K562 (cell line): Measurements from ENCODE around the gene SOCS3. TPM values are rescaled to one million over a fixed set of nuclear protein-coding genes. Genes with fewer than 3 reads are reported as not detected.

ENCODE experiments used
- BACH1 ChIP-seq: fragments of 200-800 bp; sonication (Bioruptor generic); IDR thresholded peaks from 2 replicates; pipeline ENCODE4 v1.6.1; 2016; ENCODE audit warnings: missing genetic modification characterization, missing compliant biosample characterization
- BRCA1 ChIP-seq, 2 experiments: fragments of 450-650 bp in 1 of 2; sonication (generic) in 1 of 2; formaldehyde crosslinking in 1 of 2; IDR thresholded peaks; 2 replicates each; pipeline versions ENCODE4 v1.5.0 to v1.6.1; 2017 to 2020; ENCODE audit warnings: mild to moderate bottlenecking in 1 of 2, missing genetic modification reagents in 1 of 2
- CHD1 ChIP-seq: fragments of 200-600 bp; sonication (generic); IDR thresholded peaks from one replicate; pipeline ENCODE4 v1.6.1; 2012; ENCODE audit warnings: mild to moderate bottlenecking, moderate library complexity, low read length, inconsistent platforms
- CSDE1 ChIP-seq, 2 experiments: fragments of 450-650 bp; IDR thresholded peaks; 2 replicates each; pipeline ENCODE4 v1.6.1; 2016; ENCODE audit warnings: mild to moderate bottlenecking in 1 of 2
- CTCF ChIP-seq, 3 experiments: IDR thresholded peaks in 2 of 3; conservative IDR thresholded peaks in 1 of 3; 2 replicates each; pipeline ENCODE4 v1.5.1; 2011 to 2012; ENCODE audit warnings: low read length in 3 of 3, mild to moderate bottlenecking in 3 of 3, control low read depth in 2 of 3, improper control_type of control experiment in 1 of 3, inconsistent platforms in 1 of 3, low read depth in 1 of 3, mixed read lengths in 1 of 3, moderate library complexity in 1 of 3; ENCODE audit not compliant: insufficient read depth in 2 of 3
- CXXC5 ChIP-seq: fragments of 250-450 bp; sonication (Bioruptor Pico); IDR thresholded peaks from 2 replicates; pipeline ENCODE4 v1.8.0; 2022; ENCODE audit warnings: inconsistent platforms, mild to moderate bottlenecking, moderate library complexity
- ESRRB ChIP-seq: fragments of 250-450 bp; sonication (Bioruptor Pico); IDR thresholded peaks from 2 replicates; pipeline ENCODE4 v1.5.0; 2020; ENCODE audit warnings: mild to moderate bottlenecking, moderate library complexity, borderline replicate concordance
- KDM4B ChIP-seq, 2 experiments: fragments of 450-650 bp in 1 of 2; sonication (generic) in 1 of 2; IDR thresholded peaks; 2 replicates each; pipeline ENCODE4 v1.6.1; 2016 to 2017; ENCODE audit warnings: borderline replicate concordance in 2 of 2, antibody characterized with exemption in 1 of 2, low read depth in 1 of 2, mild to moderate bottlenecking in 1 of 2
- KLF1 ChIP-seq: fragments of 450-650 bp; IDR thresholded peaks from 2 replicates; pipeline ENCODE4 v1.6.1; 2016; ENCODE audit warnings: missing genetic modification characterization, missing compliant biosample characterization
- L3MBTL2 ChIP-seq: fragments of 450-650 bp; IDR thresholded peaks from 2 replicates; pipeline ENCODE4 v1.6.1; 2016; ENCODE audit warnings: mild to moderate bottlenecking, moderate library complexity
- NONO ChIP-seq, 2 experiments: fragments of 200-400 bp in 1 of 2; fragments of 450-650 bp in 1 of 2; formaldehyde crosslinking in 1 of 2; IDR thresholded peaks; 2 replicates each; pipeline ENCODE4 v1.6.1; 2017; ENCODE audit warnings: low read depth in 2 of 2, mild to moderate bottlenecking in 2 of 2, moderate library complexity in 2 of 2, low read length in 1 of 2
- NRF1 ChIP-seq, 2 experiments: fragments of 450-650 bp; IDR thresholded peaks in 1 of 2; conservative IDR thresholded peaks in 1 of 2; 2 replicates each; pipeline ENCODE4 v1.6.1; 2014; ENCODE audit warnings: mild to moderate bottlenecking in 2 of 2
- POLR2AphosphoS2 ChIP-seq: IDR thresholded peaks from 2 replicates; pipeline ENCODE4 v1.6.1; 2012; ENCODE audit warnings: low read length, improper control_type of control experiment
- SAFB ChIP-seq: fragments of 200-400 bp; formaldehyde crosslinking; IDR thresholded peaks from 2 replicates; pipeline ENCODE4 v1.6.1; 2017; ENCODE audit warnings: low read depth, low read length, borderline replicate concordance
- TARDBP ChIP-seq: fragments of 450-650 bp; IDR thresholded peaks from 2 replicates; pipeline ENCODE4 v1.6.1; 2016
- TEAD1 ChIP-seq, 2 experiments: fragments of 450-650 bp in 1 of 2; sonication (generic) in 1 of 2; formaldehyde crosslinking; IDR thresholded peaks; 2 replicates each; pipeline versions ENCODE4 v1.4.0 to v1.8.0; 2020 to 2022; ENCODE audit warnings: mild to moderate bottlenecking in 2 of 2, missing genetic modification reagents in 1 of 2
- TFE3 ChIP-seq: fragments of 450-650 bp; formaldehyde crosslinking; IDR thresholded peaks from 2 replicates; pipeline ENCODE4 v1.4.0; 2020; ENCODE audit warnings: mild to moderate bottlenecking, mixed read lengths
- U2AF2 ChIP-seq: fragments of 200-400 bp; formaldehyde crosslinking; optimal IDR thresholded peaks from 2 replicates; pipeline ENCODE3; 2017; ENCODE audit warnings: low read depth, mild to moderate bottlenecking, low read length
- ZC3H8 ChIP-seq: fragments of 450-650 bp; IDR thresholded peaks from 2 replicates; pipeline ENCODE4 v1.6.1; 2017
- ZKSCAN1 ChIP-seq: fragments of 150-350 bp; IDR thresholded peaks from 2 replicates; pipeline ENCODE4 v1.6.1; 2016; ENCODE audit warnings: low read depth, low read length
- ZNF668 ChIP-seq: fragments of 250-450 bp; sonication (Bioruptor Pico); IDR thresholded peaks from 2 replicates; pipeline ENCODE4 v1.8.0; 2022; ENCODE audit warnings: mild to moderate bottlenecking, inconsistent platforms
- ZNF778 ChIP-seq: fragments of 450-650 bp; formaldehyde crosslinking; IDR thresholded peaks from 2 replicates; pipeline ENCODE4 v1.4.0; 2020; ENCODE audit warnings: mild to moderate bottlenecking, moderate library complexity
- polyA plus RNA-seq, 8 experiments: library from polyadenylated mRNA; depleted of rRNA in 4 of 8; stranded (reverse) in 5 of 8; unstranded in 3 of 8; fragments of >200 nt; fragmentation: Nextera tagmentation in 2 of 8; fragmentation: Illumina TruSeq in 1 of 8; extraction: Ambion mirVana in 2 of 8; extraction: Trizol in 1 of 8; gene quantifications; 2 replicates each; pipeline versions ENCODE4 v1.2.1 to v1.2.3, GENCODE V29; 2011 to 2014; ENCODE audit warnings: inconsistent platforms in 1 of 8, missing spikeins in 1 of 8
- total RNA-seq, 7 experiments: library from RNA; depleted of rRNA in 6 of 7; stranded (reverse); fragments of >200 nt in 6 of 7; fragmentation: Illumina TruSeq in 2 of 7; extraction: Trizol in 2 of 7; gene quantifications; 2 replicates each; pipeline versions ENCODE4 v1.2.1 to v1.2.3, GENCODE V29; 2011 to 2021; ENCODE audit warnings: low replicate concordance in 1 of 7
- TF ChIP-seq, protein P1 (sequence below): fragments of 450-650 bp; IDR thresholded peaks from 2 replicates; pipeline ENCODE4 v1.6.1; 2017; ENCODE audit warnings: antibody characterized with exemption
- TF ChIP-seq, protein P2 (sequence below): fragments of 250-450 bp; sonication (Bioruptor Pico); IDR thresholded peaks from 2 replicates; pipeline ENCODE4 v1.6.1; 2021; ENCODE audit warnings: mild to moderate bottlenecking

The SOCS3 gene
- total and polyA plus RNA-seq, 9 of the 15 experiments (the other 6 are each of a cell fraction or from before 2014, with no cell fraction given) = 0.56 to 38.9 (median 13.7) TPM

- TF ChIP-seq ZKSCAN1 (no peak), L3MBTL2 (peak; percentile 39), ESRRB (no peak), CHD1 (no peak), NONO (IDR thresholded peaks at IDR 0.05; ENCODE audit: low read depth in 2 of 2, low read length in 1 of 2) (peak in 1 of 2 experiments; percentile 81; a peak in 3 of 4 replicates), TARDBP (no peak), ZNF778 (CRISPR knock-in tag) (no peak), POLR2AphosphoS2 (no peak), CXXC5 (CRISPR knock-in tag) (peak; percentile 95), TFE3 (CRISPR knock-in tag) (no peak), BACH1 (tag) (no peak), BRCA1 (IDR thresholded peaks at IDR 0.05) (no peak), BRCA1 (CRISPR knock-in tag; IDR thresholded peaks at IDR 0.05) (no peak), U2AF2 (no peak), CTCF (IDR thresholded peaks at IDR 0.05 in 2 of 3, conservative IDR thresholded peaks at IDR 0.05 in 1 of 3; ENCODE audit: insufficient read depth in 2 of 3, low read depth in 1 of 3, low read length in 3 of 3) (no peak), SAFB (no peak), KDM4B (IDR thresholded peaks at IDR 0.05; ENCODE audit: borderline replicate concordance in 2 of 2, low read depth in 1 of 2) (no peak), TEAD1 (CRISPR knock-in tag; IDR thresholded peaks at IDR 0.05) (no peak), ZNF668 (no peak), CSDE1 (IDR thresholded peaks at IDR 0.05) (no peak), NRF1 (conservative IDR thresholded peaks at IDR 0.05 in 1 of 2, IDR thresholded peaks at IDR 0.05 in 1 of 2) (peak in 1 of 2 experiments; percentile 67; a peak in 2 of 4 replicates), ZC3H8 (no peak), KLF1 (no peak; the same call in 1 of the 2 replicates)
- TF ChIP-seq, protein P1, sequence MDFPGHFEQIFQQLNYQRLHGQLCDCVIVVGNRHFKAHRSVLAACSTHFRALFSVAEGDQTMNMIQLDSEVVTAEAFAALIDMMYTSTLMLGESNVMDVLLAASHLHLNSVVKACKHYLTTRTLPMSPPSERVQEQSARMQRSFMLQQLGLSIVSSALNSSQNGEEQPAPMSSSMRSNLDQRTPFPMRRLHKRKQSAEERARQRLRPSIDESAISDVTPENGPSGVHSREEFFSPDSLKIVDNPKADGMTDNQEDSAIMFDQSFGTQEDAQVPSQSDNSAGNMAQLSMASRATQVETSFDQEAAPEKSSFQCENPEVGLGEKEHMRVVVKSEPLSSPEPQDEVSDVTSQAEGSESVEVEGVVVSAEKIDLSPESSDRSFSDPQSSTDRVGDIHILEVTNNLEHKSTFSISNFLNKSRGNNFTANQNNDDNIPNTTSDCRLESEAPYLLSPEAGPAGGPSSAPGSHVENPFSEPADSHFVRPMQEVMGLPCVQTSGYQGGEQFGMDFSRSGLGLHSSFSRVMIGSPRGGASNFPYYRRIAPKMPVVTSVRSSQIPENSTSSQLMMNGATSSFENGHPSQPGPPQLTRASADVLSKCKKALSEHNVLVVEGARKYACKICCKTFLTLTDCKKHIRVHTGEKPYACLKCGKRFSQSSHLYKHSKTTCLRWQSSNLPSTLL = no peak
- TF ChIP-seq, protein P2, sequence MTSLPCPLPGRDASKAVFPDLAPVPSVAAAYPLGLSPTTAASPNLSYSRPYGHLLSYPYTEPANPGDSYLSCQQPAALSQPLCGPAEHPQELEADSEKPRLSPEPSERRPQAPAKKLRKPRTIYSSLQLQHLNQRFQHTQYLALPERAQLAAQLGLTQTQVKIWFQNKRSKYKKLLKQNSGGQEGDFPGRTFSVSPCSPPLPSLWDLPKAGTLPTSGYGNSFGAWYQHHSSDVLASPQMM (CRISPR knock-in tag) = no peak
Observed at GRCh38 chr17:78359997-78360370, at the start of gene SOCS3 (continued).
